B cell (primary cell): ENCODE results near the gene MTF1.

ENCODE experiments used
- EZH2 ChIP-seq: IDR thresholded peaks from 2 replicates; pipeline ENCODE4 v1.6.1; 2012; ENCODE audit warnings: borderline replicate concordance, low read depth, mild to moderate bottlenecking, moderate library complexity, low read length; ENCODE audit not compliant: insufficient read depth, poor library complexity, severe bottlenecking
- TF ChIP-seq, protein P1 (sequence below): fragments of 200-600 bp; IDR thresholded peaks from one replicate; pipeline ENCODE4 v1.8.0; 2022; ENCODE audit warnings: antibody characterized with exemption, mild to moderate bottlenecking

DNA sequence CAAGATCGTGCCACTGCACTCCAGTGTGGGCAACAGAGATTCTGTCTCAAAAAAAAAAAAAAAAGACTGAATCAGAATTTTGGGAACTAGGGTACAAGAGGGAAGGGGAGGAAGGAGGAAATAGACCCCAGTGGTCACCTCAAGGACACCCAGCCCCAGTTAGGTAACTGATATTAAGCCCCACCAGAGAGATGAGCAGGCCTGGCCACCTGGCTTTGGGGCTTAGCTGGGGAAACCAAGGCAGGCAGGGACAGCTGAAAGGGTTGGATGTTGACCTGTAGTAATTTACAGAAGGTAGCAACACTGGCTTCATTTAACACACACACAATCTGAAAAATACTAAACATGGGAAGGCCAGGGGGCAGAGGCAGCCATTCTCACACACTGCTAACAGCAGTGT is 57.0 kb downstream of the MTF1 start:
- TF ChIP-seq, protein P1, sequence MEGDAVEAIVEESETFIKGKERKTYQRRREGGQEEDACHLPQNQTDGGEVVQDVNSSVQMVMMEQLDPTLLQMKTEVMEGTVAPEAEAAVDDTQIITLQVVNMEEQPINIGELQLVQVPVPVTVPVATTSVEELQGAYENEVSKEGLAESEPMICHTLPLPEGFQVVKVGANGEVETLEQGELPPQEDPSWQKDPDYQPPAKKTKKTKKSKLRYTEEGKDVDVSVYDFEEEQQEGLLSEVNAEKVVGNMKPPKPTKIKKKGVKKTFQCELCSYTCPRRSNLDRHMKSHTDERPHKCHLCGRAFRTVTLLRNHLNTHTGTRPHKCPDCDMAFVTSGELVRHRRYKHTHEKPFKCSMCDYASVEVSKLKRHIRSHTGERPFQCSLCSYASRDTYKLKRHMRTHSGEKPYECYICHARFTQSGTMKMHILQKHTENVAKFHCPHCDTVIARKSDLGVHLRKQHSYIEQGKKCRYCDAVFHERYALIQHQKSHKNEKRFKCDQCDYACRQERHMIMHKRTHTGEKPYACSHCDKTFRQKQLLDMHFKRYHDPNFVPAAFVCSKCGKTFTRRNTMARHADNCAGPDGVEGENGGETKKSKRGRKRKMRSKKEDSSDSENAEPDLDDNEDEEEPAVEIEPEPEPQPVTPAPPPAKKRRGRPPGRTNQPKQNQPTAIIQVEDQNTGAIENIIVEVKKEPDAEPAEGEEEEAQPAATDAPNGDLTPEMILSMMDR = no peak
- no peak for TF ChIP-seq EZH2
